ENCODE data around the gene CRMP1.
"Not testable (repeated sequence)": the region's sequence is repeated elsewhere in the genome, so short reads cannot be mapped to it uniquely, and the experiment has no call there.

The CRMP1 gene

DNA sequence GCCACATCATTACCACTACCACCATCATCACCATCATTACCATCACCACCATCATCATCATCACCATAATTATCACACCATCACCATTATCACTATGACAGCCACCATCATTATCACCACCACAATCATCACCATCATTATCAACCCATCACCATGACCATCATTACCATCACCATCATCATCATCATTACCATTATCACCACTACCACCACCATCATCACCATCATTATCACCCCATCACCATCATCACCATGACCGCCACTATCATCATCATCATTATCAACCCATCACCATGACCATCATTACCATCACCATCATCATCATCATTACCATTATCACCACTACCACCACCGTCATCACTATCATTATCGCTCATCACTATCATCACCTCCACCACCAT lies 36.5 kb downstream of the CRMP1 start:
- not testable (repeated sequence) for DNase-seq (ENCODE audit: low read depth)

DNA sequence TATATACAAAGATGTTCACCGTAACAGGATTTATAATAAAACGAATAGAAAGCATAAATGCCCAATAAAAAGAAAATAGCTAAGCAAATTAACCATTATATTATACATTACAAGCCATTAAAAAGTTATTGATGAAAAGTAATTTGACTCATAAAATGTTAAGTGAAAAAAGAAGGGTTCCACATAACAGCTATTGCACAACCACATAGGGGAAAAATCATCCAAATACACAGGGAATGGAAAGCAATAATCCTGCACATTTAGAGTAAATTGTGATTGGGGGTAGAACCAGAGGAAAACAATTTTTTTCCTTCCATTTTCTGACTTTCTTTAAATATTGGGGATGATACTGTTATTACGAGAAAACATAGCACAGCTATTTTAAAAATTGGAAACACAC lies 38.0 kb downstream of the CRMP1 start:
- DNase-seq (ENCODE audit: low read depth) = no peak

DNA sequence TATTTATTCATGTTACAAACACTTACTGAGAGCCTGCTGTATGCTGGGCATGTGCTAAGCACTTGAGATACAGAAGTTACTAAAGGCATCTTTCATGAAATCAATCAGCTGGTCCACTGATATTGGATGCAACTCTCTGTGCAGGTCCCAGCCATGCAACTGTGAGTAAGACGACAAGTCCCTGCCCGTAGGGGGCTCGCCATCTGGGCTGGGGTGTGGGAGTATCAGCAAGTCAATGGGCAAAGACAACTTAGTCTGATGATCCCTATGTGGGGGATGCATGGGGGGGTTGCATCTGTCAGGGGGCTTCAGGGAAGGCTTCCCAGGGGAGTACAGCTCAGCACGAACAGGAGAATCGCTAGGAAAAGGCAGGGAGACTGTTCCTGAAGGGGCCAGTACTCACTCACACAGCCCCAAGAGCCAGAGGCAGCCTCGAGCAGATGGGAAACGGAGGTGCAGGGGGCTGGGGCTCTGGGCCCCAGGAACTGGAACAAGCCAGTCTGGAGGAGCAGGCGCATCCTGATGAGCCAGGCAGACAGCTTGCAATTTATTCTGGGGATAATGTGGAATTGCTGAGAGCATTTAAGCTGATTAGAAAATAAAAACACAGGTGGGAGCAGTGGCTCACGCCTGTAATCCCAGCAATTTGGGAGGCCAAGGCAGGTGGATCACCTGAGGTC lies 40.2 kb downstream of the CRMP1 start:
- no peak for DNase-seq (ENCODE audit: low read depth)

DNA sequence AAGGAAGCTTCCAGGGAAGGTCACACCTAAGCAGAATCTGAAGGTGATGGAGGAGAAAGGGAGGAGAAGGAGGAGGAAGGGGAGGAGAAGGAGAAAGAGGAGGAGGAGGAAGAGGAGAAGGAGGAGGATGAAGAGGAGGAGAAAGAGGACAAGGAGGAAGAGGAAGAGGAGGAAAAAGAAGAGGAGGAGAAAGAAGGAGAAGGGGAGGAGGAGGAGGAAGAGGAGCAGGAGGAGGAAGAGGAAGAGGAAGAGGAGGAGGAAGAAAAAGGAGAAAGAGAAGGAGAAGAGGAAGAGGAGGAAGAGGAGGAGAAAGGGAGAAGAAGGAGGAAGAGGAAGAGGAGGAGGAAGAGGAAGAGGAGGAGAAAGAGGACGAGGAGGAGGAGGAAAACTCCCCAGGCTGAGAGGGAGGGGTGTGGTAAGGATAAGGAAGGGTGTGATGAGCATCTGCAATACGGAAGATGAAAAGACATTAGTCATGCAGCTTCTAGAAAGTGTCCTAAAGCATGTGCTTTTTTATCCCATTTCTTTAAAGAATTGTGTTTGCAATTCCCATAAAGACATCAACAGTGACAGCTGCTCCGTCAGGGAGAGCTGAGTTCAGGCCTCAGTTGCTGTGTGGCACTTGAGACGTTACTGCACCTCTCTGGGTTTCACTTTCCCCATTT lies 41.1 kb downstream of the CRMP1 start:
- no peak for DNase-seq (ENCODE audit: low read depth)

DNA sequence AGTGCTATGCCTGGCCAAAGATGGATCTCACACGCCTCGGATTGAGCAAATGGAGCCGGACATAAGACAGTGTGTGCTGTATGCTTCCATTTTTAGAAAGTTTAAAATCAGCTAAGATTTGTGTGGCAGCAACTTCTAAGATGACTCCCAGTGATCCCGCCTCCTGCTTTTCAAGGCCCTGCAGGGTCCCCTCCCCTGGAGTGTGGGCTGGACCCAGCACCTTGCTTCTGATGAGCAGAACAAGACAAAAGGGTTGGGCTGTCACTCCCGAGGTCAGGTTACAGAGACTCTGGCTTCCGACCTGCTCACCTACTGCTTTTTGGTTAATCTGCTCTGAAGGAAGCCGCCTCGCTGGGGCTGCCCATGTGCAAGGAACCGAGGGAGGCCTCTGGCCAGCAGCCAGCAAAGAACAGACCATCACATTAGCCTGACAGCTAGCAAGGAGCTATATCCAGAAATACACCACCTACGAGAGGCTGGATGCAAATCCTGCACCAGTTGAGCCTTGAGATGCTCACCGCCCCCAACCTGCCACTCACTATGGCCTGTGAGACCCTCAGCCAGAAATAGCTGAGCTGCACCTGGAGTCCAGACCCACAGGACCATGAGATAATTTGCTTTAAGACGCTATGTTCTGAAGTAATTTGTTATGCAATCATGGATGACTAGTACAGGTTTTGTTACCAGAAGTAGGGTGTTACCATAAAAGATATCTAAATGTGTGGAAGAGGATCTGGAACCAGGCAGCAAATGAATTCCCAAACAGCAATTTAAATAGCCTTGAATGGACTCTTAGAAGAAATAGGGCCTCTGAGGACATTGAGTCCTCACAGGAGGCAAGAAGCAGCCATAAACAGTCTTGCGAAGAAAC lies 47.6 kb downstream of the CRMP1 start:
- DNase-seq (ENCODE audit: low read depth) = no peak

DNA sequence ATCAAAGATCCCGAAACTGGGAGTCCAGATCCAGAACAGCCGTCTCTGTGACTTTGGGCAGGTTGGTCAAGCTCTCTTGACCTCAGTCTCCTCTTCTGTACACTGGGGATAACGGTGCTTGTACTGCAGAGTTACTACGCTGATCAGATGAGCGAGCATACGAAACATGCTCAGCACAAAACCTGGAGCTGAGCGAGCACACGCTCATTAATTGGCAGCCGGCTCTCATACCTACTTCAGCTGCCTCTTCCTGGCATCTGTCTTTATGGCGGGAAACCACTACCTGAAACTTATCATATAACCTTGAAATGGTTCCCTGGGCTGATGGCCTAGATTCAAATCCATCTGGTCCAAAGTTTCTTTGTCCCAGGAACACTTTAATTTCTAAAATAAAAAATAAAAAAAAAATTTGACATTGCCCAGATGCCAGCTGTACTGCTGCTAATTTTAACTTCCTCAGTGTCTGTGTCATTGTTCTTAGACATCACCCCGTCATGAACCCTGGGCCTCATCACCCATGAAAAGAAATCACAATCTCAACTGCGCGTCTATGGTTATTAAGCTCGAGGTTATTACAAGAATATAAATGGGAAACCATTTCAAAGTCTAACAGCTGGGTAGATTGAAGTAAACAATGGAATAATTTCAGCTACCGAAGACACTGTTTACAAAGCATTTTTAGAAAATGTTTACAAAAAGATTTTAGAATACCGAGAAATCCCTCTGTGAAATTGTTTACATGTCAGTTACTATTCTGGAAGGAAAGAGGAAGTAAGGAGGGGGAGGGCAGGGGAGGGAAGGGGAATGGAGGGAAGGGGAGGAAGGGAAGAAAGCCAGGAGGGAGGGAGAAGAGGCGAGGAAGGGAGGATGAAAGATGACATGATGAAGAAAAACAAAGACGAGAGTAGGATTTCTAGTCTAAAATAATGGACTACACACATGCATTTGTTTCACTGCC lies 49.0 kb downstream of the CRMP1 start:
- DNase-seq (ENCODE audit: low read depth) = no peak

DNA sequence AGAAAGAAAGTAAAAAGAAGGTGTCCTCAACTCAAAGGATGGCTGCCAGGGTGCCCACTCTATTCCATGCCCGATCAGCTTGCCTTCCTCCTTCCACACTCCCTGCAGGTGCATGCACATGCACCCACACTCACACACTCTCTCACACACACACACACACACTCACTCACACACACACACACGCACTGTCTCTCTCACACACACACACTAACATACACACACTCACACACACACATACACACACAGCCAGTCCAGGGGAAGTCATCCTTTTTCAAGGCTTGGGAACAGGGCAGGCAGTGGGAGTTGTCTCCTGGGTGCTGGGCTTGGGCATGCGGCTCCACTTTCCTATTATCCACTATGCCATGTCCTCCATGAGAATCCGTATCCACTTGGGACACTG lies 50.4 kb downstream of the CRMP1 start:
- no peak for DNase-seq (ENCODE audit: low read depth)

DNA sequence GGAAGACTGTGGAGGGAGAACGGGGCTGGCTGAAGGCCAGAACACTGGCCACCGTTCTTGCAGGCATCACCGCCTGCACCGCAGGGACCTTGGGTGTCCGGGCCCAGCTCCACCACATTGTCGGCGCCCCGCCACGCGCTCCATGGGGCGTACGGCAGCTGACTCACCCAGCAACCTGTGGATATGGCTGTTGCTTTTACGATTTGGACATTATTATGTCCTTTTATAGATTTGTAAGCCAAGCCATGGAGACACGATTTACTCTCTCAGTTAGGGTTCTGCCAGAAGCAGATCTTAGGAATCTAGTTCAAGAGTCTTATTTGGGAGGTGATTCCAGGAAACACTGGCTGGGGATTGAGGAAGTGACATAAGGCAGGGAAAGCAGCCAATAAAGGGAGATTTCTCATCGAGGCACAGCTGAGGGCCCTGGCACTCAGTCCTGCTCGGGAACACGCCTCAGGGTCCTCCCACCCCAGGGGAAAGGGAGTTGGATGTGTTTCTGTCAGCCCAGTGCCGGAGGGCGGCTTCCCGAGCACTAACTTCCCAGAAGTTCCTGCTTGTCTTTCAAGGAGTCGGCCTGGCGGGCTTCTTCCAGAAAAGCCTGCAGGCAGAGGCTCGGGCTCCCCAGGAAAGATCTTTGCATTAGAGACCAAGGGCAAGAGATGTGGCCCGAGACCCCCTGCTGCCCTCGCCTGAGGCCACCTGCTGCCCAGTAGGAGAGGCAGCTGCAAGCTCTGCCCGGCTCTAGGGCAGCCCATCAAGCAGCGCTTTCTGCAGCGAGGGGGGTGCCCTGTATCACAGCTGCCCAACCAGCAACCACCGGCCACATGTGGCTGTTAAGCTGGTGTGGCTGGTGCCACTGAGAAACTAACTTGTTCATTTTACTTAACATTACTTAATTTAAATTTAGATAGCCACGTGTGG lies 52.9 kb downstream of the CRMP1 start:
- no peak for DNase-seq (ENCODE audit: low read depth)

DNA sequence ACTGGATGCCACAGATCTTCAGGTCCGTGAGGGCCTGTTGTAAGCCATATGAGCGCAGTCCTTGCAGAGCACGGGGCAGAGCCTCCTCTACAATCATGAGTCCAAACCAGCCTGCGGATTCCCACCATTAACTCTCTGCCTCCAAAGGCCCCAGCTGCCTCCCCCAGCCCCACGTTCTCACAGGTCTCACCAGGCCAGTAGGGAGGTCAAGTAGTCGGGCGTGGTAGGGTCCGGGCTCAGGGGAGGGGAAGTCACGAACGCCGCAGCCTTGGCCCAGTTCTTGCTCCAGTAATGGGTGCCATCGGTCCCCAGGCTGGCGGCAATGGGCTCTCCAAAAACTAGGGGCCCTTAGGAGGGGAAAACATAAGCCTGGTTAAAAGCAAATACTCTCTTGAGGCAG lies 53.6 kb downstream of the CRMP1 start:
- DNase-seq (ENCODE audit: low read depth) = no peak

DNA sequence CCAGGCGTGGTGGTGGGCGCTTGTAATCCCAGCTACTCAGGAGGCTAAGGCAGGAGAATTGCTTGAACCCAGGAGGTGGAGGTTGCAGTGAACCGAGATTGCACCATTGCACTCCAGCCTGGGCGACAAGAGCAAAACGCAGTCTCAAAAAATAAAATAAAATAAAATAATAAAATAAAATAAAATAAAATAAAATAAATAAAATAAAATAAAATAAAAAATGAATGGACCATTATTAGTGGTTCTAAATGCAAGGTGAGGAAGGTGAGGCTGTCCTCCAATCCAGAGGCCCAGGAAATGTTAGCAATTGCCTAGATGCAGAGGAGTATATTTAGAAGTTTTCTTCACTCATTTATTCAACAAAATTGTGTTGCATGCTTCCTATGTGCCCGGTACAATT lies 55.4 kb downstream of the CRMP1 start:
- not testable (repeated sequence) for DNase-seq (ENCODE audit: low read depth)

DNA sequence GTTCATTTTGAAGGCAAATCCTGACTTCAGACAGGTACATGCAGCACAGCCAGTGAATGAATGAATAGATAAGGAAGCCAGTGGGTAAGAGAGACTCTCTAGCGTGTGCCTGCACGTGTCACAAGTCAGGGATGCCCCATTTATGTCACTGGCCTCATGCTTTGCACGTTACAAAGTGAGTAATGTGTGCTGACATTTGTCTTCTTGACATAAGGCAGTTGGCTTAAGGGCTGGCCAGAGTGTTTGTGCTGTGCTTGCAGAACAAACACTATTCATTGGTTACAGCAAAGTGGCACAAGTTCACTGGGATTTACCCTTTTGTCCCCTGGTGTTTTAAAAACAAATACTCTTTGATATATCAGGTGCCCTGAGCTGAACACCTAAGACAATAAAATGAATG lies 55.9 kb downstream of the CRMP1 start:
- no peak for DNase-seq (ENCODE audit: low read depth)

DNA sequence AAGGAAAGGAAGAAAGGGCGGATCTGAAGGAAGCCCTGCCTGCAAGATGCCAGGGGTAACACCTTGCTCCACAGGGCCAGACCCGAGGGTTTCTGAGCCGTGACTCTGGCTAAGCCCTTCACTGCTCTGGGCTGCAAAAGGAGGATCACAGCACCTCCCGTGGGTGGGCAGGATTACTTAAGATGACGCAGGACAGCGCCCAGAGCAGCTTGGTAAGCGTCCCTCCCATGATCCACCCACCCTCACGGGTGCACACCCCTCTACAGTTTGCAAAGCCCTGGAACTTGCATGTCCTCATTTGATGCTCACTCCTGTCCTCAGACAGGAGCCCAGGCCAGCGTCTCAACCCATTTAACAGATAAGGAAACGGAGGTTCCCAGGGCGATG lies 64.9 kb downstream of the CRMP1 start:
- no peak for DNase-seq (ENCODE audit: low read depth)

DNA sequence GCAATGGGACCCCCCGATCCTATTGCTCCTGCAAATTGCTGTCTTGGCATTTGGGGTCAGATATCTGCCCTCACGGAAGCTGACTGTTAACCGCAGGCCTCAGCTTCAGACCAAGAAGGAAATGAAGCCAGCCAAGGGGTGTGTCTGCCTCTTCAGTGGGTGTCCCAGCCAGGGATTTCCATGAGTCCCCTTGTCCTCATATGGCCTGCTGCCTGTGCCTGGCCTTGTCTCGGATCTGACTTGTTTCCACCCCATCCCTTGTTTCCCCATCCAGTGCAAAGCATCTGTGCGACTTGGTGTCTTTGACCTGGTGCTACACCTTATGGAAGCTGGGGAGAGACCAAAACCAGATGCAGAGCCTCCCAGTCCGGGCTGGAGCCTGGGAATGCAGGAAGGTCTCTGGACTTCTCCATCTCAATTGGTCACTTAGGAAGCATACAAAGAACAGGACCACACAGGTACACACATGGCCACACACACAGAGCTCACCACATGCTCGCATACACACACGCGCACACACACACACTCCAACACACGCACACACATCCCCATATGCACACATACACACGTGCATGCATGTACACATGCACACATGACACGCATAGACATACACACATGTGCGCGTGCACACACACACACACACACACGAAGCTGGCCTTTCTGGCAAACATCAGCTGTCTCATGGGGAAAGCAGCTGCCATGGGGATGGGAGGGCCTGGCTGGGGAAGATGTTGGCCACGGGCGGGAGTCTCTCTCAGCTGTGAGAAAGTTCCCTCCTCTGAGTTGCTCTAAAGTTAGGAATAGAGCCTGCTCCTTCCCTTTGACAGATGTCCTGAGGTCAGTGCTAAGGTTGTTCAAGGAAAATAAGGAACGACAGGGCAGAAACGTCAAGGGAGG lies 65.5 kb downstream of the CRMP1 start:
- no peak for DNase-seq (ENCODE audit: low read depth)

DNA sequence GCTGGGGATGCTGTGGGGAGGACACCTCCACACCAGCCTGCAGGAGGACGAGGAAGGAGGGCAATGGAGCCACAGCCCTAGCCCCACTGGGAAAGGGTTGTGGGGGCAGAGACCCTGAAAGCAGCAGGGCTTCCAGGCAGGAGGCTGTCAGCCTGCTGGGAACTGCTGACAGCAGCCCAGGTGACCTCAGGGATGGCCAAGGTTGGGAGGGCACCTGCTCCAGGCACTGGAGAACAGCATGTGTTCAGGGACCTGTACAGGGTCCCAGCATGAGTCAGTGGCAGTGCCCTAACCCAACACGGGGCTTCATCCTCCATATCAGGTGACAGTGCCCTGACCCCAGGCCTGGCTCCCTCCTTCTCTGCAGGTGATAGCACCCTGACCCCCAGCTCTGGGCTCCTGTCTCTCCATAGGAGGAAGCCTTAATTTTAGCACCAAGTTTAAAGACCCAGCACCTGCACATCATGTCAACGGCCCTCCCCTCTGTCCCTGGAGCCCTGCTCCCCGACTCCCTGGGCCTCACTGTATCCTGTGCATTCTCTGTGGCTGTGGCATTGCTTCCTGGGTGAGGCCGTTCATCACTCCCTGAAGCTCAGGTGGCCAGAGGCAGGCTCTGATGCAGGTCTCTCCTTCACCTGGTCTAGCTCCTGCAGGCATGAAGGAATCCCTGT lies 66.3 kb downstream of the CRMP1 start:
- DNase-seq (ENCODE audit: low read depth) = no peak

DNA sequence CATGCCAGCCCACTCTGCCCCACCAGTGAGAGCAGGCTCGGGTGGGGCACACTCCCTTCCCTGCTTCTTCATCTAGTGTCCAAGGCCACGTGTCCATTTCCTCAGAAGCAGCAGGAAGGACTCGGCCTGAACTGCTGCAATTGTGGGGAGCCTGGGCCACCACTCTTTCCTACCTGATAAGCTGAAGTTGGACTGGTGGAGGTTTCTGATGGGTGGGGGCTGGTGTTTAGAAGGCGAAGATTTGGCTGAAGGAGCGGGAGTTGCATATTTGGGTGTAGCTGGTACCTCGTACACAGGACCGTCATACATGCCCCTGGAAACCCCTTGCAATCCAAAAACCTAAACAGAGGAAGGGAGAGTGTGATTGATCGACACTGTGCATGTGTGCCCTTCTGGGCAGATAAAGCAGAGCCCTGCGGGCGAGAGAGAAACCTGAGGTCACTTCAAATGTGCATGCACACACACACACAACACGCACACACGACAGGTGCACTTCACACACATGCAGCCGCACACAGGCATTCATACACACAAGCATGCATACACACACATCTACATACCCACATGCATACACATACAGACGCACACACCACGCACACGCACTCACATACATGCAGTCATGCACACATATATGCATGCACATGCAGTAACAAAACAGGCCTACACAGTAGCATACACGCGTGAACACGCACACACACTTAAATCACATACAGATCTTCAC lies 67.4 kb downstream of the CRMP1 start:
- DNase-seq (ENCODE audit: low read depth) = no peak

DNA sequence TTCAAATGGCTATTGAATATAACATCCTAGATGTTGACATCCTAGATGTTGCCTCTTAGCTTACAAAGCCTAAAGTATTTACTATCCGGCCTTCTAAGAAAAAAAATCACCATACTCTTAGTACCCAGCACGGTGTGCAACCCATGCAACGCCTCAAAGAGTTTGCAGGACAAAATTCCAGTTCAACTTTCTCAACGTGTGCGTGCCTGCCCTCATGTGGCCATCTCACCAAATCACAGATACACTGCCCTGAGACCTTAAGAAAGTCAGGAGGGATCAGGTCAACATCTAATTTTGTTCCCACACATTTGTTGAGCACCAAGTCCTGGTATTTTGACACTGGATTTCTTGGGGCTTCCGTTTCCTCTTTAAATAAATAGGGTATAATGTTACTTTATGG lies 68.3 kb downstream of the CRMP1 start:
- DNase-seq (ENCODE audit: low read depth) = no peak

DNA sequence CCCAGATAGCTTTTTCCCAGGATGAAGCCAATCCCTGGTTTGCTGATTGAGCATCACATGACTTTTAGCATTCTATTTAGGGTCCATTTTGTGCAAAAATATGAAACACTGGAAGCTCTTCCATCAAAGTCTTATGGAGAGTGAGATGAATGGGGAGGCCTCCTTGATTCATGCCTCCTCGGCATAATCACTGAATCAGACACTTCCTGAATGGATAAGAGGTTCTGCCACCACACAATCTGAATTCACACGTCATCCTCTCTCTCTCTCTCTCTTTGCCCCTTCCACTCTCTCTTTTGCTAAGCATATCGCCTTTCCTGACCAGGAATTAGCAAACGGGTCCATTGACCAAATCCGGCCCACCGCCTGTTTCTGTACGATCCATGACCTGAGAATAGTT lies 68.7 kb downstream of the CRMP1 start:
- DNase-seq (ENCODE audit: low read depth) = no peak

DNA sequence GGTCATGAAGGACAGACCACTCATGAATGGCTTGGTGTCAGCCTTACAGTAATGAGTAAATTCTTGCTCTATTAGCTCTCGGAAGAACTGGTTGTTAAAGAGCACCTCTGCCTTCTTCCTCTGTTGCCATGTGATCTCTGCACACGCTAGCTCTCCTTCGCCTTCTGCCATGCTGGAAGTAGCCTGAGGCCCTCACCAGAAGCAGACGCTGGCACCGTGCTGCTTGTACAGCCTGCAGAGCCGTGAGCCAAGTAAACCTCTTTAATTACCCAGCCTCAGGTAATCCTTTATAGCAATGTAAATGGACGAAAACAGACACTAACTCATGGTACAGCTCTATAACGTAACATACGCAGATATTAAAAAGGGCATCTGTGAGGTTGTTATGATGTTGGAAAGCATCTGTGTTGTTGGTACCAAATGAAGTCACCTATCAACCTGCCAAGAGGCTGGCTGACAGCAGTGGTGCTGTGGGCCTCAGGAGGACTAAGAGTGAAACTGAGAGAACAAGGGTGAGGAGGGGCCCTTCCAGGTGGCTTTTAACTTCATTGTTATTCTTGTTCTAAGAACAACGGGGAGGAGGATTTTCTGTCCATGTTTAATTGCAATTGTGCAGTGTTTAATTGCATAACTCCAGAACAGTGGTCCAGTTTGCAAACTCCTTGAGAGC lies 69.2 kb downstream of the CRMP1 start:
- DNase-seq (ENCODE audit: low read depth) = no peak
